LNCaP clone FGC (cell line): Measurements from ENCODE around the gene IFI30.

ENCODE experiments used
- DNase-seq: peaks from one replicate; pipeline ENCODE4 v3.0.0-alpha.2; 2011; ENCODE audit warnings: low read depth
- H3K4me3 ChIP-seq: 2 replicates; pipeline ENCODE4 v1.5.1; 2011; ENCODE audit warnings: mild to moderate bottlenecking, low read depth, low read length, control low read depth
- TF ChIP-seq, protein P1 (sequence below): IDR thresholded peaks from 2 replicates; pipeline ENCODE4 v1.5.1; 2012; ENCODE audit warnings: mild to moderate bottlenecking; ENCODE audit not compliant: control insufficient read depth, insufficient read depth; ENCODE audit errors: extremely low read depth

IFI30 gene

DNA sequence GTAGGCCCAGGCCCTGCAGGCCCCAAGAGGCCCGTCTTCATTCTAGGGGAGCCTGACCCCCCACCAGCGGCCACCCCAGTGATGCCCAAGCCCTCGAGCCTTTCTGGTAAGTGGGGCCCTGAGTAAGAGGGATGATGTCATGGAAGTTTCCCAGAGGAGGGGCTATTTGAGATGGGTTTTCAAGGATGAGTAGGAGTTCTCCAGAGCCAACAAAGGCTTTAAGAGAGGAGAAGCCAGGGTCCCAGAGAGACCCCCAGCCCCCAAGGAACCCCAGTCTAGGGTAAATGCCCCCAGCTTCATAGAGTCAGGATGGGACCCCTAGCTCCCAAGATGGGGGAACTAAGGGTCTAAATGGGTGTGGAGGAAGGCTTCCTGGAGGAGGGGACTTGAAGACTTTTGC is 29.7 kb upstream of the IFI30 start:
- H3K4me3 ChIP-seq: no peak overlapping the region
- TF ChIP-seq, protein P1, sequence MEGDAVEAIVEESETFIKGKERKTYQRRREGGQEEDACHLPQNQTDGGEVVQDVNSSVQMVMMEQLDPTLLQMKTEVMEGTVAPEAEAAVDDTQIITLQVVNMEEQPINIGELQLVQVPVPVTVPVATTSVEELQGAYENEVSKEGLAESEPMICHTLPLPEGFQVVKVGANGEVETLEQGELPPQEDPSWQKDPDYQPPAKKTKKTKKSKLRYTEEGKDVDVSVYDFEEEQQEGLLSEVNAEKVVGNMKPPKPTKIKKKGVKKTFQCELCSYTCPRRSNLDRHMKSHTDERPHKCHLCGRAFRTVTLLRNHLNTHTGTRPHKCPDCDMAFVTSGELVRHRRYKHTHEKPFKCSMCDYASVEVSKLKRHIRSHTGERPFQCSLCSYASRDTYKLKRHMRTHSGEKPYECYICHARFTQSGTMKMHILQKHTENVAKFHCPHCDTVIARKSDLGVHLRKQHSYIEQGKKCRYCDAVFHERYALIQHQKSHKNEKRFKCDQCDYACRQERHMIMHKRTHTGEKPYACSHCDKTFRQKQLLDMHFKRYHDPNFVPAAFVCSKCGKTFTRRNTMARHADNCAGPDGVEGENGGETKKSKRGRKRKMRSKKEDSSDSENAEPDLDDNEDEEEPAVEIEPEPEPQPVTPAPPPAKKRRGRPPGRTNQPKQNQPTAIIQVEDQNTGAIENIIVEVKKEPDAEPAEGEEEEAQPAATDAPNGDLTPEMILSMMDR: no peak
- no peak for DNase-seq

DNA sequence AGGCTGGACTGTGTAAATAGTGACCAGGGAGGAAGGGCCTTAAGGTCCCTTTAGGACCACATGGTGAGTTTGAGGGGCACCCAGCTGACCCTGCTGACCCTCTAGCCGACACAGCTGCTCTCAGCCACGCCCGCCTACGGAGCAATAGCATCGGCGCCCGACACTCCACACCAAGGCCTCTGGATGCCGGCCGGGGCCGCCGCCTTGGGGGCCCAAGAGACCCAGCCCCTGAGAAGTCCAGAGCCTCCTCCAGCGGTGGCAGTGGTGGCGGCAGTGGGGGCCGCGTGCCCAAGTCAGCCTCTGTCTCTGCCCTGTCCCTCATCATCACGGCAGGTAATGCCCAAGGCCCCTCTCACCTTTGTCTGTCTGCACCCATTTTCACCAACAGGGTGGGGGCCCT is 29.3 kb upstream of the IFI30 start:
- TF ChIP-seq, protein P1: no peak
- H3K4me3 ChIP-seq: no peak overlapping the region
- DNase-seq: no peak

- no peak for DNase-seq
- H3K4me3 ChIP-seq: no peak overlapping the region
- TF ChIP-seq, protein P1: no peak
Measured at GRCh38 chr19:18144906-18145305, 28.7 kb upstream of the IFI30 start.

DNA sequence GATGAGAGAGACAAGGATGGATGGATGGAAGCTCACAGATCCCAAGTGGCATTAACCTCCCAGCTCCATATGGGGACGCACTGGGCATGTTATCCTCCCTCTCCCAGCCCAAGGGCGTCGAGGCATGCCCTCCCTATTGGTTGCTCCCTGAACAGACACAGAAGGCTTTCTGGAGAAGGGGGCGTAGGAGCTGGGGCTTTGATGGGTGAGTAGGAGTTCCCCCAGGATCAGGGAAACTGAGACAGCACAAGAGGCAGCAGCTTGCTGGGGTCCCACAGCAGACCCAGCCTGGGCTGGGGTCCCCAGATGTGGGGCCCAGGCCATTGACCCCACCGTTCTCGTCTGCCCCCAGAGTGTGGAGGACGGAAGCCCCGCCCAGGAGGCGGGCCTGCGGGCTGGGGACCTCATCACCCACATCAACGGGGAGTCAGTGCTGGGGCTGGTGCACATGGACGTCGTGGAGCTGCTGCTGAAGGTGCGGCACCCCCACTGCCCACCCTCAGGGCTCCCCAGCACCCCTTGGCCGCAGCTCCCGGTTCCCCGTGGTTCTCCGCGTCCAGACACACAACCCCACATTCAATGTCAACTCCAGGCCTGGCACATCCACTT is 28.1 kb upstream of the IFI30 start:
- DNase-seq: no peak
- H3K4me3 ChIP-seq: no peak overlapping the region
- TF ChIP-seq, protein P1: no peak

GRCh38 chr19:18147396-18147795 is 26.2 kb upstream of the IFI30 start:
- TF ChIP-seq, protein P1: no peak
- DNase-seq: no peak
- H3K4me3 ChIP-seq: no peak overlapping the region

DNA sequence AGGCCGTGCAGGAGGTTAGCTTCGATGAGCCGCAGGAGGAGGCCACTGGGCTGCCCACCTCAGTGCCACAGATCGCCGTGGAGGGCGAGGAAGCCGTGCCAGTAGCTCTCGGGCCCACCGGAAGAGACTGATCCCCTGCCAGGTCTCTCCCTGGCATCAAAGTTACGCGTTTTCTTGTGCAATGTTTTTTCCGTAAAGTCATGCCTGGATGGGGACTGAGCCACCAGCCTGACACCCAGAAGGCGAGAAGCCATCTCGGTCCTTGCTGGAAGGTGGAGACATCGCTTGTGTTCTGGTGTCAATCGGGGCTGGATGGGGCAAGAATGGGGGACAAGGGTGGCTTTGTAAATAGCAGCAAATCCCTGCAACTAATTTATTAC is 24.0 kb upstream of the IFI30 start:
- DNase-seq: no peak
- H3K4me3 ChIP-seq: no peak overlapping the region
- TF ChIP-seq, protein P1: no peak
